Suppressor macrophage treated with lipopolysaccharide for 4 hours (primary cell): ENCODE results near the gene NKX2-1.
"Not testable (repeated sequence)": the region's sequence is repeated elsewhere in the genome, so short reads cannot be mapped to it uniquely, and the experiment has no call there.

Source experiments
- DNase-seq: peaks from one replicate; pipeline ENCODE4 v3.0.0-alpha.2; 2020

Gene NKX2-1

DNA sequence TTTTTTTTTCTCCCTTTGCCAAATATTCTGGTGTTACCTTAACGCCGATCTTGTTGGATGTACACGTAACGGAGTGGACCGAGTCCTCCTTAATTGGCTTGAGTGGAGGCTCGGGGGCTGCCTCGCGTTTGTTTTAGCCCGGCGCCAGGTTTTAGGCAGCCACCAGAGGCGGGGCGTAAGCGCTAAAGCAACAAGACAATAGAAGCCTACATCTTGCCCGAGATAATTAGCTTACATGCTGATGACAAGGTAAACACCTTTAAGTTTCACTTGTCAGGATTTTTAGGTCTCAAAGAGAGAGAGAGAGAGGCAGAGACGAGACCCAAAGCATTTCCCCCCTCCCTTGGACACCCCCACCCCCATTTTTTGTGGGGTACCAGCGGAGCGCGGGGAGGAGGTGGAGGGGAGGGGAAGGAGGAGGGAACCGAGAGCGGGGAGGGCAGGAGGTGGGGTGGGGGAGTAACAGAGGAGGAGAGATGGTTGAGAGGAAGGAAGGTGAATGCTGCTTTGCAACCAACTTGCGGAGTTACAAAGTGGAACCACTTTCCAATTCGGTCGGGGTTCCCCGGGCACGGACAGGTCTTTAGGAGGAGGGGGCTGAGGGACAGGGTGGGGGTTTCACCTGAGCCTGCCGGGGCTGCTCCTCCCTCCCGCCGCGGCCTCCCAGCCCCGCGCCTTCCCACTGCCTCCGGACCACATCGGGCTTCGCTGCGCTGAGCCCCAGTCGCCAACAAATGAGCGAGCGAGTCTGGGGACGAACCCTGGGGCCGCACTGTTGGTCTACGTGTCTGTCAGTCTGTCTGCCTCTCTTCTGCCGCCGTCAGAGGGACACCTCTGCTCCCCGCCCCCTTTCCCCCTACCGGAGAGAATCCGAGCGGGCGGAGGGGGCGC is at the start of gene NKX2-1:
TSS of gene NKX2-1 (minus strand) at position 802 of the 891 bp plus-strand sequence. CDS start at position 699, 103 bp downstream.
- DNase-seq = no peak

DNA sequence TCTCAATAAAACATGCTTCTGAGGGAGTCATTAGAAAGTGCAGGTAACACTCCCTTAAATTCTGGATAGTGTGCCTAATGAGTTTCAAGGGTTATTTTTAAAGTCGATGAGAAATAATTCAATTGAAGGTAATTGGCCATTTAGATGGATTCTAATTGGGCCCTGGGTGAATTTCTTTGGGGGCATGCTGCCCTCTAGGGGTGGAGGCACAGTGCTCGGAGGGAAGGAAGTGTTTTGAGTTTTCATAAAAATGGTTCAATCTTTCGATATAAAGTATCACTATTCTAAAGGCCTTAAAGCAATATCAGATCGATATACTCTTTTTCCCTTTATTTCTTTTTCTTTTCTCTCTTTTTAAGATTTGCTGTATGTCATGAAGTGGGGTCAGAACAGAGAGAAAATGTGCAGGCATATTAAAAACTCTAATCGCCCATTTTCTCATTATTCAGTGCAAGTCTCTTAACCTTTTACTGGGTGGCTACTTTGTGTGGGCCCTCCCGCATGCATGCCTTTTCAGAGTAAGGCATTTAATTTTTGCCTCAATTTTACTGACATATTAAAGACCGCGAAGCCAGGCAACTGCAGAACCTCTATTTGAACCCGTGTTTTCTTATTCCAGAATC is 36.9 kb upstream of the NKX2-1 start:
- DNase-seq = peak; percentile 36

DNA sequence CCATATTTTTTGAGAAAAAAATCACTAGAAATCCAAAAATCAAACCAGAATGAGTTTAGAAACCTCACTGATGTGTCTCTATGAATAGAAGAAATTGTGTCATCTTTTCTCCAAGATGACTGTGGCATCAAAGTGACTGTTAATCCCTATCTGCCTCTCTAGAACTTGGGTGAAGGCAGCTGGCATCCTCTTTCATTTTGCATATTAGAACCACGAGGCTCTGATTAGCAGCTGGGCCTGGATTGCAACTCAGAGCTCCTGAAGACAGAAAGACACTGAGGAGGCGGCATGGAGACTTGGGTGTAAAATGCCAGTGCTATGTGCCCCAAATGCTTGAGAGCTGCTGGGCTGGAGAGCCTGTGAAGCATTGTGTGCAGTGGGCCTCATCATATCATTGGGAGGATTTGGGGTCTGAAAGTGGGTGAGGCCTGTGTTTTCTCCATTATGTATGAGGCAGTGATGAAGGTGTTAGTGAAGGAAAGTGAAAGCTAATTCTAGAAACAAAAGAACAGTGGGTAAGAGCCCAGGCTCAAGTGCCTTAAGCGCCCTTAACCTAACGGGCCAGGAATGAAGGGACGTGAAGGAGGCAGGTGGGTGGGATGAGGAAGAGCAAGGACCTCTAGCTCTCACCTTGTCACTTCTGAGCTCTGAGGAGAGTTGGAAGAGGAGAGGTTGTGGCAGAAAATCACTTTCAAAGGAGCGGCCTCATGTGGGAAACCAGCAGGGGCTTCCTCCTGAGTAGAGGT is 36.1 kb upstream of the NKX2-1 start:
- DNase-seq = no peak

DNA sequence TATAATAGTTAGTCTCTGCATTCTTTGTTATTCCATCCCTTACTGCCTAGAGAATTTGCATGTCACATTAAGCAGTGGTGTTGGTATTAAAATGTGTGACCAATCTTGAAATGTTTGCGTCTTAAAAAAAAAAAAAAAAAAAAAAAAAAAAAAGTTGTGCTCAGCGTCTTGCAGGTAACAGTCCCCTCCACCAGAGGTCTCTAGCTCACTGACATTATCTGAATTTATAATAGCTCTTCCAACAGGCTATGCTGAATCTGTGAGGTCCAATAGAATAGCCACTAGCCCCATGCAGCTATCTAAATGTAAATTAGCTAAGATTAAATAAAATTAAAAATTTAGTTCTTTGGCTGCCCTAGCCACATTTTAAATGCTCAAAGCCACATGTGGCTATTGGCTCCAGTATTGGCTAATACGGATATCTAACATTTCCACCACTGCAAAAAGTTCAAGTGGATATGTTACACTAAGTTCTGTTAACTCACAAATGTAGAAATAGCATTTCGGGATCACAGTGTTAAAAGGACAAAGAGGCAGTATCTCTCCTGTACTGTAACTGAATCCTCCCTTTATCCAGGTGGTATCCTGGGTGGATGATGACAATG is 33.7 kb upstream of the NKX2-1 start:
- DNase-seq = peak; percentile 45

- no peak for DNase-seq
These were observed 30.9 kb upstream of the NKX2-1 start for GRCh38 chr14:36550899-36551298.

GRCh38 chr14:36544280-36544679 is 24.2 kb upstream of the NKX2-1 start:
- not testable (repeated sequence) for DNase-seq

GRCh38 chr14:36538051-36538450 is 18.0 kb upstream of the NKX2-1 start:
- DNase-seq = no peak

GRCh38 chr14:36529062-36529461 is 9.0 kb upstream of the NKX2-1 start:
- peak; percentile 3 for DNase-seq

DNA sequence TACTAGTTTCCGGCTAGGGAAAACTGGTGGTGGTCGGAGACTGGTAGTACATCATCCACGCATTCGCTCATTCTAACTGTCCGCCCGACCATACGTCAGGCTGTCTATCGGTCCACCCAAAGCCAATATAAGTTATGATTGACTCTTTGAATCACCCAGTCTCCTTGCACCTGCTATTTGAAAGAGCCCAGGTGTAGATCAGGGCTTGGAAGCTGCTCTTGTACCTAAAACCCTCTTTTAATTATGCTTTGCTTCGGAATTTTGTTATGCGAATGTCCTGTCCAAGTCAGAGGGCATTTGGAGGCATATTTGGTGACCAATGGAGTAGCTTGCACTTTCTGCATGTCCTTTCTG is 5.7 kb upstream of the NKX2-1 start:
- DNase-seq = no peak

- peak; percentile 6 for DNase-seq
These were observed 5.1 kb upstream of the NKX2-1 start for GRCh38 chr14:36524874-36525745.

DNA sequence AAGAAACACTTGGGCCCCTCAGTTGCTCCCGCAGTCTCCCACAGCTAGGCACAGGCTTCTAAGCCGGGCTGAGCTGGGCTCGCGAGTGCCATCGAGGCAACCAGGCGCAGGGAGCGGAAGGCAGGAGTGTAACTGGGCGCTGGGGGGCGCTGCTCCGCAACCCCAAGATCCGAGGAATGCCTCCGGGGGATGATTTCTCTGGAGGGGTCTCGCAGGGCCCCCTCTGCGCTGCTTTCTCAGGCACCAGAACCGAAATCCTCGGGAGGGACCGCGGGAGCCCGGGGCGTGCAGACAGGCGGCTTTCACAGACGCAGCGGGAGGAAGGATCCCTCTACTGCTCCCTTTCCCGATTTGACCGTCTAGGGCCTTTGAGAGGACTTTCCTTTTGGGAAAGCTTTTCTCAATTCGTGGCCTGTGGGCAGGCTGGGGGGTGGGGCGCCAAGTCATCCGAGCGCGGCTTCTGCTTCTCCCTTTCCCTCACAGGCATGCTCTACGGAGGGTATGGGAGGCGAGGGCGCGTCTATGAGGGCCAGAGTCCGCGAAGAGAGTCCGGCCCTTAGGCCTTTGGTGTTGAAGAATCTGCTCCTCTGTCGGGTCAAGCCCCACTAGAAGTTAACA is 4.3 kb upstream of the NKX2-1 start:
- DNase-seq = no peak

DNA sequence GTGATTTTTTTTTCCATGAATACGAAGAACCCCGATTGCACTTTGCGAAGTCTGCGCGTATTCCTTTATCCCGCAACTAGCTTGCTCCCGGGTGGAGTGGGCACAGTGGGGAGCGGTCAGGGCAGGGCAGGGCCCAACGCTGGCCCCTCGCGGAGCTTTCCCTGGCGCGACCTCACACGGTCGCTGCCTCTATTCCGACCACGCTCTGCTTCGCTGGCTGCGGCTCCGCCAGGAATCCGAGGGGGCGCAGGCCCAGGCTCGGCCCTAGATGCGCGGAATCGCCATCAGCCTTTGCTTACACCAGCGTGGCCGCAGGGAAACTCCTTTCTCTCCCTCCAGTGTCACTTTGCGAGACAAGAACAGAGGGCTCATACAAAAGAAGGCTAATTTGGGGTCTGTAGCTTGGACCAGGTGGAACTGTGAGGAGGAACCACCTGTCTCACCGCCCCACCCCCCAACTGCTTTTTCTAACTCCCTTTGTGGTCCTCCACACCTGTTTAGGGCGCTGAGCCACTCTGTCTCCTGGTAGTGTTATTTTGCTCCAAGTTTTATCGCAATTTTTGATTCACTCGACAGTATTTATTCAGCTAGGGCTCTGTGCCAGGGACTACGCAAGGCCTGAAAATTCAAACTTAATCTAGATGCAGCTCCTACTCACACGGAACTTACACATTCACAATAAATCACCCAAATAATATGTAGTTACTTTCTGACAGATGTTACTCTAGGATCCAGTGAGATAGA is 3.1 kb upstream of the NKX2-1 start:
- no peak for DNase-seq

- no peak for DNase-seq
These were observed 2.4 kb upstream of the NKX2-1 start for GRCh38 chr14:36522347-36522971.

DNA sequence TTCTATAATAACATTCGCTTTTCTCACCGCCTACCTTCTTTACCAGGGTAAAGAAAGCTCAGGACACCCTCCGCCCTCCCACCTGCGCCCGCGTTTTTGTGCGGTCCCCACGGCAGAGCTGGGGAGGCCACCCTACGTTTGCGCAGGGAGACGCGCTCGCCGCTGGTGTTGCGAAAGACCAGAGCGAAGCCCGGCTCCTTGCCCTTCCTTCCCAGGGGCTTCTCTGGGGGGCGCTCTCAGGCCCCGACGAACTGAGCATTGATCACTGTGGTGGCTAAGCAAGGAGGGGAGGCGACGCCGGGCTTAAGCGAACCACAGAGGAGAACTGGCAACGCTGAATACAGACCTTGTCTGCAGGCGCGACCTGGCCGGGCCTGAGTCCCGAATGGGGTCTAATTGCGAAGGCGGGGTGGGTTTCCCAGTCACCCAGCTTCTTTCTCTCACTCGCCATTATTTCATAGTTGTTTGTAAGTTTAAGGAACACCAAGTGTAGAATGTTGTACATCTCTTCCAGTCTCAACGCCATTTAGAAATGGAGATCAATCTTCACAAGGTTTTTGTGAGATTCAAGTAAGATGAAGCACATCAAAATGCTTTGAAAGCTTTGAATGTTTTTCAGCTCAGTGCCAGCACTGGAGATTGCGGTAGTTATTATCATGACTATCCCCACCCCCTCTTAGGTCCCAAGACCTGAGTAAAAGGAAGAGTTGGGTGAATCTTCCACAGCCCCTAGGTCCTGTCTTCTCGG is 1.7 kb upstream of the NKX2-1 start:
- no peak for DNase-seq

DNA sequence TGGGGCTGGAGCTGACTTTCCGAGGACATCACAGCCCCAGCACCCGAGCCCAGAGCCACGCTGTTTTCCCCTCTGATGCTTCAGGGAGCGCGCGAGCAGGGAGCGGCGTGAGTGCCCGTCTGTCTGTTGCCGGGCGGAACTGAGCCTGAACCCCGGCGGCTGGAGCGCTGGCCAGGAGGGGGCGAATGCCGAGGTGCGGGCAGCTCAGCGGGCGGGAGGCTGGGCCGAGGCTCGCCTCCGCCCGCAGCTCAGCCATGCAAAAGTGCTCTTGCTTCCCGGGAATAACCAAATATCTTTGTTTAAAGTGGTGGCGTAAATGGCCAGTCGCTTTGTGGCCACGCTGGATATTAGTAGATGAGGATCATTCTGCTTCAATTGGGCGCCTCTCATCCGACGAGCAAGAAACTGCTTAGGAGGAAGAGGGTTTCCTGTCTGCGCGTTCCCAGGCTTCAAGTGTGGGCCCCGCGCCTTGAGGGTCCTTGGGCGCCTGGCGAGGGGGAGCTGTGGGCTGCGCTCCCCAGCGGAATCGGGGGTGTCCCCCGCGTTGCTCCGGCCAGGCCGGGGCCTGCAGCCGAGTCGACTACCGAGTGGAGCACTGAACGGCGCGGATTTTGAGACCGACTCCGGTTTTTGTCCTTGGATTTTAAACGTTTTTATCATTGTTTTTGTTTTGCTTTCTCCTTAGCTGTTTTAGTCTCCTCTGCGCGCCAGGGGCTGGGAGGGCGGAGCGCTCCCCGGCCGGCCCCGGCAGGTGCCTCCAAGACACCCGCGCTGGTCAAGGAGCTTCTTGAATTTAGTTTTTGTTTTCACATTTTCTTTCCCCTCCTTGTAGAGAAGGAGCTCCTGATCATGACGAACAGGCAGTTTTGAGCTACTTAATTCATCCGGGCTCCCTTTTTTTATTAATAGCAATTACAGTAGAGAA is 831 bp upstream of the NKX2-1 start:
- peak; percentile 12 for DNase-seq

DNA sequence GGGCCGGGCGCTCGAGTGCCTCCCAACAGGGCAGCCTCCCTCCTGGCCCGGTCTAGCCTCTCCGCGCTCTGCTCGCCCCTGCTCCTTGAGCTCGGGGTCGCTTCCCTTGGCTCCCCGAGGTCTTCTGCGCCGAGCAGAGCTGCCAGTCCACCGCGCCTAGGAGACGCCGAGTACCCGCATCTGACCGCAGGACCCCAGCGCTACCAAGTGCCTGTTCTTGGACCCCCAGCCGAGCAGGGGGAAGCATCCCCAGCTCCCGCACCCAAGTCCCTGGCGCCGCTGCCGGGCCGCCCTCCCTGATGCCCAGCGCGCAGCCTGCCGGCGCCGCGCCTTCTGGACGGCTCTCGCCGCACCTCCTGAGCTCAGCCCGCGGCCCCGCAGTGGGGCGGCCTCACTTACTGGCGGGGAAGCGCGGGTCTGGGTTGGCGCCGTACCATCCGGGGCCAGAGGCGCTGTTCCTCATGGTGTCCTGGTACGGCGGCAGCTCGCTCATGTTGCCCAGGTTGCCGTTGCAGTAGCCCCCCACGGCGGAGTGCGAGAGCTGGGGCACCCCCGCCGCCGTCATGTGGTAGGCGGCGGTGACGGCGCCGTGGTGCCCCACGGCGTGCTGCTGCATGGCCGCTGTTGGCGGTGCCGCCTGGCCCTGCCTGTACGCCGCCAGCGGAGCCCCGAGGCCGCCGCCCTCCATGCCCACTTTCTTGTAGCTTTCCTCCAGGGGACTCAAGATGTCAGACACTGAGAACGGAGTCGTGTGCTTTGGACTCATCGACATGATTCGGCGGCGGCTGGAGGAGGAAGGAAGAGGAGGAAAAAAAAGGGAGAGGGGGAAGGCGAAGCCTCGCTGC is 1.2 kb downstream of the NKX2-1 start:
- no peak for DNase-seq

DNA sequence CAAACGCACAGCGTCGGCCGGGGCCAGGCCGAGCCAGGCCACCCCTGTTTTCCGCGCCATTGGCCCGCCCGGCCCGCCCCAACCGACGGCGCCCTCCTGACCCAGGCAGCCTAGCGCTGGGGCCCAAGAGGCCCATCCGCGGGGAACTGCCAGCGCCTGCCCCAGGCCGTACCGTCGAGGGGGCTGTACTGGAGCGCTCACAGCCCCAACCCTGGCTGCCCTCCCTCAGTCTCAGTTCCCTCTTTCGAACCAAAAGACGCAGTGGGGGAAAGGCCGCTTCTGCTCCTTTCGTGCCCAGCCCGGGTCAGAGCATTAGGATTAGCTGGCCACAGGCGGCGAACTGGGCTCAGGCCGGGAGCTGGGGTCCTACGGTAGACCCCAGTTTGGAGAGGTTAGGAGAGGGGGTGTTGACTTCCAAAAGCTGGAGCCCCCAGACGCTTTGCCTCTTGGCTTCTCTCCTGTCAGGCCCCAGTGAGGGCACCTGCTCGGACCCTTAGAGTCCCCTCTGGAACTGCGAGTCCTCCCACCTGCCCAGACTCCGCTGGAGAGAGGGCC is 1.9 kb downstream of the NKX2-1 start:
- no peak for DNase-seq
